Right lobe of liver (tissue), 6 donors: ENCODE results near the gene METTL8. TPM values are rescaled to one million over a fixed set of nuclear protein-coding genes. Genes with fewer than 3 reads are reported as not detected.
"Not testable (repeated sequence)": the region's sequence is repeated elsewhere in the genome, so short reads cannot be mapped to it uniquely, and the experiment has no call there.

ENCODE experiments used
- ATAC-seq, 4 donors: fragments of 200-7000 bp; cut with Tn5 transposase; one replicate each; pipeline ENCODE4 v1.9.1; 2020; ENCODE audit warnings: mild to moderate bottlenecking in 4 of 4, moderate library complexity in 4 of 4
- DNase-seq, 3 donors: peaks; one replicate each; pipeline ENCODE4 v3.0.0-alpha.2; 2020
- H3K27ac ChIP-seq, 3 donors: fragments of 200-600 bp; one replicate each; pipeline ENCODE4 v1.8.0; 2022
- H3K27me3 ChIP-seq, 2 donors: fragments of 200-600 bp; one replicate each; pipeline ENCODE4 v1.8.0; 2022
- H3K36me3 ChIP-seq, 4 donors: fragments of 200-600 bp; sonication (generic) in 1 of 4; one replicate each; pipeline versions ENCODE4 v1.5.1 to v1.8.0; 2017 to 2022; ENCODE audit warnings: control low read depth in 1 of 4
- H3K4me1 ChIP-seq, 4 donors: fragments of 200-600 bp; sonication (generic) in 1 of 4; one replicate each; pipeline versions ENCODE4 v1.5.1 to v1.8.0; 2017 to 2022; ENCODE audit warnings: control low read depth in 1 of 4
- H3K4me3 ChIP-seq, 3 donors: fragments of 200-600 bp; one replicate each; pipeline ENCODE4 v1.8.0; 2022
- H3K9me3 ChIP-seq, 4 donors: fragments of 200-600 bp; sonication (generic) in 1 of 4; one replicate each; pipeline versions ENCODE4 v1.5.1 to v1.8.0; 2017 to 2022; ENCODE audit warnings: control low read depth in 1 of 4
- POLR2A ChIP-seq: fragments of 450-650 bp; IDR thresholded peaks from one replicate; pipeline ENCODE4 v1.6.1; 2017; ENCODE audit warnings: antibody characterized with exemption, mild to moderate bottlenecking
- WGBS: methylation state at CpG from one replicate; pipeline ENCODE4 v1.1.6; 2018; ENCODE audit warnings: low coverage, low lambda C conversion rate; ENCODE audit not compliant: insufficient coverage; ENCODE audit errors: missing lambda C conversion rate; 5-methylcytosine and 5-hydroxymethylcytosine counted together
- intact Hi-C, 2 donors: fragments of 100-400 bp; cut with DNase I; formaldehyde crosslinking; loops; one replicate each; pipeline versions ENCODE4 v1.11.2 to v1.14.1; 2022
- total RNA-seq, 6 experiments: library from RNA; depleted of rRNA in 2 of 6; stranded (reverse); fragments of >200 nt in 2 of 6; fragmentation: NEBNext Ultra II Directional in 3 of 6; extraction: Animal tissue kit (Norgen Biotek cat#: 25700) in 3 of 6; gene quantifications; one replicate each; pipeline versions ENCODE4 v1.1.0 to v1.2.4, GENCODE V29; 2016 to 2023
- TF ChIP-seq, protein P1 (sequence below), 4 donors: fragments of 200-600 bp in 3 of 4; fragments of 450-650 bp in 1 of 4; IDR thresholded peaks; one replicate each; pipeline versions ENCODE4 v1.5.1 to v1.8.0; 2016 to 2022; ENCODE audit warnings: antibody characterized with exemption in 4 of 4, mild to moderate bottlenecking in 2 of 4
- donor health status: DM: no; HTN: yes; CAD: no.
- donor health status: DM: no; HTN: no; CAD: no.
- donor health status: DM: no; HTN: no; CAD: no.
- donor health status: DM: no; HTN: yes; CAD: no.
- donor health status: DM: no; HTN: yes; CAD: no.

METTL8 gene
- total RNA-seq, 6 experiments from 2014 or later = 6.5 to 13.8 (median 9.5) TPM

DNA sequence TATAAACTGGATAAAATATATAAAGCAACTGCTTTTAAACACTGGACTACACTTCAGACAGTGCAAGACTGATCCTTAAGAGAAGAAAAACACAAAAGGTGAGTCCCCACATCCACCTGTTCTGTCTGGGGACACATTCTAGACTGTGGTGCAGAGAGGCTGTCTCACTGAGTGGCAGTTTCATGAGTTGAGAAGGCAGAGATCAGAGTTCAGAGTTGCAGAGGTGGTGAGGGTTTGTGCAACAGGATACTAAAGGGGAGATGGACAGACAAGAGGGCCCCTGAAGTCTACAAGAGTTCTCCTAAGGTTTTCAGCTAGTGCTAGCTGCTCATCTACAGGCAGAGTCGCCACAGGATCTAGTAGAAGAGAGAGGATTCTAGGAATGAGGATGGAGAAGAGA, 68.0 kb downstream of the METTL8 start:
- no peak for DNase-seq
- TF ChIP-seq, protein P1, sequence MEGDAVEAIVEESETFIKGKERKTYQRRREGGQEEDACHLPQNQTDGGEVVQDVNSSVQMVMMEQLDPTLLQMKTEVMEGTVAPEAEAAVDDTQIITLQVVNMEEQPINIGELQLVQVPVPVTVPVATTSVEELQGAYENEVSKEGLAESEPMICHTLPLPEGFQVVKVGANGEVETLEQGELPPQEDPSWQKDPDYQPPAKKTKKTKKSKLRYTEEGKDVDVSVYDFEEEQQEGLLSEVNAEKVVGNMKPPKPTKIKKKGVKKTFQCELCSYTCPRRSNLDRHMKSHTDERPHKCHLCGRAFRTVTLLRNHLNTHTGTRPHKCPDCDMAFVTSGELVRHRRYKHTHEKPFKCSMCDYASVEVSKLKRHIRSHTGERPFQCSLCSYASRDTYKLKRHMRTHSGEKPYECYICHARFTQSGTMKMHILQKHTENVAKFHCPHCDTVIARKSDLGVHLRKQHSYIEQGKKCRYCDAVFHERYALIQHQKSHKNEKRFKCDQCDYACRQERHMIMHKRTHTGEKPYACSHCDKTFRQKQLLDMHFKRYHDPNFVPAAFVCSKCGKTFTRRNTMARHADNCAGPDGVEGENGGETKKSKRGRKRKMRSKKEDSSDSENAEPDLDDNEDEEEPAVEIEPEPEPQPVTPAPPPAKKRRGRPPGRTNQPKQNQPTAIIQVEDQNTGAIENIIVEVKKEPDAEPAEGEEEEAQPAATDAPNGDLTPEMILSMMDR (IDR thresholded peaks at IDR 0.05) = no peak
- no peak for TF ChIP-seq POLR2A

DNA sequence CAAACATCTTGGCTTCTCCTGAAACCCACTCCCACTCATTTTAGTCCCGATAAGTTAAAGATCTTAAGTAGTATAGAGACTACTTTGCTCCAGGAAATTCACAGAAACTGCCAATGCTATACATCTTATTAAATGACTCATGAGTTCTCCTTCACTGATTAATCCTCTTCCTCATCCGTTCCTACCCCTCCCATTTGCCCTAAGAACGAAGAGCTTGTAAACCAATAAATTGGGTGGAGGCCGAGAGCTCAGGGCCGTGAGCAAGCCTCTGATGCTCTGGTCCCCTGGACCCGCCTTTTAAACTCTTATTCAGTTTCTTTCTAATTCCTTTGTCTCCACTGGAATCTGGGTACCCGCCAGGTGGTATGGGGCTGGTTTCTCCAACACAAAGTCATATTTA, 68.6 kb downstream of the METTL8 start:
- intact Hi-C loops = no loop called here
- Histone ChIP-seq H3K36me3 (no peaks in the 10 kb centered on the region), H3K27me3 (no peaks in the 10 kb centered on the region), H3K4me1 (no peaks in the 10 kb centered on the region), H3K4me3 (no peak overlapping the region), H3K9me3 (no peaks in the 10 kb centered on the region), H3K27ac (no peak overlapping the region)
- 82% methylated on average over 7 of the region's 7 CpGs for WGBS
- TF ChIP-seq POLR2A = no peak
- TF ChIP-seq, protein P1 (IDR thresholded peaks at IDR 0.05) = no peak
- no peak for DNase-seq
- ATAC-seq = no peak

More for the DNA sequence above, 68.0 kb downstream of the METTL8 start:
- no peaks in the 10 kb centered on the region for H3K4me1 ChIP-seq
- ATAC-seq = no peak
- no peaks in the 10 kb centered on the region for H3K9me3 ChIP-seq
- no peak overlapping the region for H3K27ac ChIP-seq
- 100% methylated on average over 1 of the region's 1 CpG for WGBS
- no peaks in the 10 kb centered on the region for H3K27me3 ChIP-seq
- H3K36me3 ChIP-seq = no peaks in the 10 kb centered on the region
- no peak overlapping the region for H3K4me3 ChIP-seq
- intact Hi-C loops = no loop called here

DNA sequence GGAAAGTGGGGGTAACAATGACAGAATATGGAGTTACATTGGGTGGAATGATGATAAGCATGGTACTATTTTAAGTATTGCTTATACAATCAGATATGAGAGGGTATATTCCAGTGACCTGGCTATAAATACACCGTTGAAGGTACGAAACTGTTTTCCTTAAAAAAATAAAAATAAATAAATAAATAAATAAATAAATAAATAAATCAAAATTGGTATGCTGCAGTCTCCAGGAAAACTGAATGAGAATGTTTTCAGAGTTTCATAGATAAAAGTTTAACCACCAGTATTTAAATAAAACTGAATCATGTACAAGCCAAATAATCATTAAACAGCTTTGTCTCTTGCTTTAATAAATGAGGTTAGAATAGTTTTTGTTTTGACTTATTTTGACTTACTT, 71.4 kb downstream of the METTL8 start:
- Histone ChIP-seq H3K36me3 (no peaks in the 10 kb centered on the region), H3K9me3 (no peaks in the 10 kb centered on the region), H3K27ac (no peak overlapping the region), H3K4me3 (no peak overlapping the region), H3K4me1 (no peaks in the 10 kb centered on the region), H3K27me3 (no peaks in the 10 kb centered on the region)
- ATAC-seq (no peak), DNase-seq (no peak)
- WGBS = 81% methylated on average over 2 of the region's 2 CpGs
- TF ChIP-seq, protein P1 (IDR thresholded peaks at IDR 0.05) = no peak
- TF ChIP-seq POLR2A = no peak
- intact Hi-C loops = no loop called here

DNA sequence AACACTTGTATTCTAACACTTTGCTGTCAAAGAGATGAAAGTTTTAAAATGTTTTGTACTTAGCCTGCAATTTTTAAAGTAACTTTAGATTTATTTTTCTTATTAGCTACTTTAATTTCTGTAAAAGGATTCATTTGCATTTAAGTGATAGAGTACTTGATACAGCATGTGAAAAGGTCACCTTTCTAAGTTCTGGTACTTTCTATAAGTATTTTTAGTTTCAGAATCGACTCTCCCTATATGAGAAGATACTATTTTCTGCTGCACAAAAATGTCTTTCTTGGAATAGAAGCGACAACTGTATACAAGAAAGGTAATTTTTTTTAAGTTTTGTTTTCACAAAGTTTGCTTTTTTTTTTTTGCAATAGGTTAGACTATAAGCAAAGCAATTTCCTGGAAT, 72.9 kb downstream of the METTL8 start:
- H3K4me1 ChIP-seq = no peaks in the 10 kb centered on the region
- DNase-seq (no peak), ATAC-seq (no peak)
- H3K27me3 ChIP-seq = no peaks in the 10 kb centered on the region
- WGBS = 90% methylated on average over 2 of the region's 2 CpGs
- no peaks in the 10 kb centered on the region for H3K36me3 ChIP-seq
- no peaks in the 10 kb centered on the region for H3K9me3 ChIP-seq
- intact Hi-C loops = no loop called here
- no peak for TF ChIP-seq POLR2A
- TF ChIP-seq, protein P1 (IDR thresholded peaks at IDR 0.05) = no peak
- H3K4me3 ChIP-seq = no peak overlapping the region
- H3K27ac ChIP-seq = no peak overlapping the region

DNA sequence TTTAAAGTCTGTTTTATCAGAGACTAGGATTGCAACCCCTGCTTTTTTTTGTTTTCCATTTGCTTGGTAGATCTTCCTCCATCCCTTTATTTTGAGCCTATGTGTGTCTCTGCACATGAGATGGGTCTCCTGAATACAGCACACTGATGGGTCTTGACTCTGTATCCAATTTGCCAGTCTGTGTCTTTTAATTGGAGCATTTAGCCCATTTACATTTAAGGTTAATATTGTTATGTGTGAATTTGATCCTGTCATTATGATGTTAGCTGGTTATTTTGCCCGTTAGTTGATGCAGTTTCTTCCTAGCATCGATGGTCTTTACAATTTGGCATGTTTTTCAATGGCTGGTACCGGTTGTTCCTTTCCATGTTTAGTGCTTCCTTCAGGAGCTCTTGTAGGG, 80.0 kb downstream of the METTL8 start:
- H3K4me3 ChIP-seq, H3K4me1 ChIP-seq, H3K27me3 ChIP-seq, H3K36me3 ChIP-seq, ATAC-seq, intact Hi-C loops, H3K9me3 ChIP-seq, H3K27ac ChIP-seq, DNase-seq: not testable (repeated sequence)
- WGBS = 100% methylated on average over 2 of the region's 3 CpGs
